Measurements from ENCODE around the gene ZDHHC7.

The ZDHHC7 gene

DNA sequence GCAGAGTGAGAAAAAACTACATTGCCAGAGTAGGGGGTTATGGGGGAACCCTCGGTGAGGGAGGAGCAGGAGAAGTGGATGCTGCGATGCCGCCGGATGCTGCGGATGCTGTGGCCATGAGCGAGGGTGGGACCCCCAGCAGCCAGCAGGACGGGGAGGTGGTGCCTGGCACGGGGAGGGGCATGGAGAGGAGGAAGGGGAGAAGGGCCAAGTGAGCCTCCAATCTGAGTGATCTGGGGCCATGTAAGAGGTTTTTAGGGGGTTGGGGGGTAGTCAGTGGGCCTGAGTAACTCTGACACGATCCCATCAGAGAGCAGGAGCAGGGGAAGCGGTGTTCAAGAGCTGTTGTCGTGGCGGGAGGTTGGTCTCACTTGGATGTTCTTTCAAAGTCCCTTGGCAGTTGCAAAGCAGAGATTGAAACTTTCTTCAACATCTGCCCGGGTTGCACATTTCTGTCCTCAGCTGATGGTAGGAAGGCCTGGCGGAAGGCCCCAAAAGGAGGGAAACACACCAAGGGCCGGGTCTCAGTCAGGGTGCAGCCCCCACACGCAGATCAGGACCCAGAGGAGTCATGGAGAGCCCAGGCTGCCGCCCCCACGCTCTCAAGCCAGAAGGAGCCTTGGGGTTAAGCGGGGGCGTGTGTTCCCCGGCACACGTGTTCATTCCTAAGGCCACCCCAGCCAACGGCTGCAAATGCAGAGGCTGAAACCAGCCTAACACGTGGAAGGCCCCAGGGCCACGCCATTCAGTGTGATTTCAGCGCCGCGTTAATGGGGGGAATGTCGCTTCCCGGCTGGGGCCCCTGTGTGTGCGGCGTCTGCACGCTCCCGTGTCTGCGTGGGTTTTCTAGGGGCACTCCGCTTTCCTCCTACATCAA, 81.7 kb downstream of the ZDHHC7 start:
- Histone ChIP-seq H3K36me3 (ENCODE audit: insufficient read depth, low read length) (no peaks in the 10 kb centered on the region), H3K4me2 (ENCODE audit: low read length) (no peak overlapping the region), H2AFZ (ENCODE audit: low read length) (no peak overlapping the region), H3K9me3 (ENCODE audit: low read length) (no peaks in the 10 kb centered on the region), H3K27me3 (ENCODE audit: insufficient read depth, low read length) (peaks cover 2% of the 10 kb centered on the region; the same call in 1 of the 2 replicates), H3K9me2 (ENCODE audit: low read depth, low read length) (no peaks in the 10 kb centered on the region), H4K20me1 (ENCODE audit: insufficient read depth, low read length) (no peaks in the 10 kb centered on the region), H3F3A (ENCODE audit: insufficient read depth, low read length) (no peaks in the 10 kb centered on the region), H3K9ac (ENCODE audit: low read length) (no peak overlapping the region), H3K79me2 (ENCODE audit: insufficient read depth, low read length) (no peaks in the 10 kb centered on the region), H3K4me1 (ENCODE audit: insufficient read depth, low read length, severe bottlenecking) (no peaks in the 10 kb centered on the region), H3K27ac (ENCODE audit: low read depth, low read length, poor library complexity, severe bottlenecking) (no peak overlapping the region), H3K4me3 (ENCODE audit: low read depth, low read length, poor library complexity, severe bottlenecking) (no peak overlapping the region)
- TF ChIP-seq EZH2 (IDR thresholded peaks at IDR 0.05; ENCODE audit: borderline replicate concordance, low read length): no peak
- TF ChIP-seq CTCF (IDR thresholded peaks at IDR 0.05; ENCODE audit: low read length): no peak

DNA sequence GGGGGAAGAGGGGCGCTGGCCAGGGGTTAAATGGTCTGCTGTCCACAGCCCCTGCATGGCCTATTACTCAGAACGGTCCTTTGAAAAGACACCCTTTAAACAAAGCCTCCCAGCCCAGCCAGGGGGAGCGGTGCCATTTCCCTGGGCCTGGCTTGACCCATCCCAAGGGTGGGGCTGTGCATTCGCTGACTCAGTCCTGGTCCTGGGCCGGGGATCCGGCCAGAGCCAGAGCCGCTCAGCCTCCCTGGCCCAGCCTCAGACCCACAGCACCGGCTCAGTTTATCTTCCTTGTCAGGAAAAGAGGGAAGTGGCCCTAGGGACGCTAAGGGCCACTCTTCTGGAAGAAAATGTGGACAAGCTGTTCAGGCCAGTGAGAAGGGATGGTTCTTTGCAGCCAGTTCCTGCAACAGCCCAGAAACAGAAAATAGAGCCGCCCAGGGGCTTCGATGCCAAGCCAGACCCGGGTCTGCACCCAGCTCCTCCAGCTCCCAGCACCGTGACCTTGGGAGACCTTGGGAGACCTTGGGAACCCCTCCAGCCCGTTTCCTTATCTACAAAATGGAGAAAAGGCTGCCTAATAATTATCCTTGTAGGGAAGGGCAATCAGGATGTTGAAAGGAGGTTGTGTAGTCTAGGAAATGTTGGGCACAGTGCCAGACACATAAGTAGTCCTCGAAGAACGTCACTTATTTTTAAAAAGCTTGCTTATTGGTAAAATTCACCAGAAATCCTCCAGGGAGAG, 82.5 kb downstream of the ZDHHC7 start:
- Histone ChIP-seq H3K4me2 (ENCODE audit: low read length) (no peak overlapping the region), H4K20me1 (ENCODE audit: insufficient read depth, low read length) (no peaks in the 10 kb centered on the region), H3K9ac (ENCODE audit: low read length) (no peak overlapping the region), H3F3A (ENCODE audit: insufficient read depth, low read length) (no peaks in the 10 kb centered on the region), H3K27ac (ENCODE audit: low read depth, low read length, poor library complexity, severe bottlenecking) (no peak overlapping the region), H3K4me3 (ENCODE audit: low read depth, low read length, poor library complexity, severe bottlenecking) (no peak overlapping the region), H3K9me2 (ENCODE audit: low read depth, low read length) (no peaks in the 10 kb centered on the region), H3K9me3 (ENCODE audit: low read length) (no peaks in the 10 kb centered on the region), H2AFZ (ENCODE audit: low read length) (no peak overlapping the region), H3K27me3 (ENCODE audit: insufficient read depth, low read length) (no peaks in the 10 kb centered on the region; the same call in 1 of the 2 replicates), H3K79me2 (ENCODE audit: insufficient read depth, low read length) (no peaks in the 10 kb centered on the region), H3K36me3 (ENCODE audit: insufficient read depth, low read length) (no peaks in the 10 kb centered on the region), H3K4me1 (ENCODE audit: insufficient read depth, low read length, severe bottlenecking) (no peaks in the 10 kb centered on the region)
- TF ChIP-seq EZH2 (IDR thresholded peaks at IDR 0.05; ENCODE audit: borderline replicate concordance, low read length): no peak

DNA sequence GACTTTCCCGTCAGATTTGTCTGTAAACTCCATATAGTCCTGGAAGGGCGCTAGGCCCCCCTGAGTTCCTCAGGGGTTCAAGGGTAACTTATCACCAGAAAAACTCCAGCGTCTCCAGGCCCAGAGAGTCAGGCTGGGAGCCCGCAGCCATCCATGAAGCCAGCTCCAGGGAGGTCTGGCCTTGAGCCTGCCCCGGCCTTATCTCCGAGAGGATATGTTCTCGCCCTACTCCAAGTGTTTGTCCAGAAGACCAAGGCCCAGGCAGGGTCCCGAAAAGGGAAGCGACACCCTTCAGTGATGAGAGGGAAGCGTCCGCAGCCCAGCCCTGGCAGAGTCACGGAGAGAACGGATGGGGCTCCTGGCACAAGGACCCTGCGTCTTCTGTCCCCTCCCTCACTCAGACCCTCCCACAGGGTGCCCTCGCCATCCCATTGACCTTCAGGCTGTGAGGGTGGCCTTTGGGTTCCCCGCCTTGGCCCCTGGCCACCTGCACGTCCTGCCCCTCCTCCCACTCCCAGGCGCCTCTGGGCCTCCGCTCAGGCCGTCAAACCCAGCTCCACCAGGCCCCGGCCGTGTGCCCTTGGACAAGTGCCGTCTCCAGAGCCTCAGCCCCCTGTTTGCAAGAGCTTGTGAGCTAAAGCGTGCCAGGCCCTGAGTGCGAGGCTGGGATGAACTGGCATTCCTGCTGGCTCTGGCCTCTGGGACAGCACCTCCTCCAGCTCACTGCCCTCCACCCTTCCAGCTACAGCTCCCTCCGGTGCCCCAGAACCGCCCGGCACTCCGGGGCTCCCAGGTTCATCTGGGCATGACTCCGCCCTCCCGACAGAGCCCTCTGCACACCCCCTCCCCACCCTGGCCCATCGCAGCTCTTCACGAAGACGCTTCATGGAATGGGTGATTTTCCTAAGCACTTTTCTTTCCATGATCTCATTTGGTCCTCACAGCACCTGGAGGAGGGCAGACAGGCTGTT, 83.4 kb downstream of the ZDHHC7 start:
- Histone ChIP-seq H3K4me1 (ENCODE audit: insufficient read depth, low read length, severe bottlenecking) (no peaks in the 10 kb centered on the region), H3K4me3 (ENCODE audit: low read depth, low read length, poor library complexity, severe bottlenecking) (no peak overlapping the region), H3K4me2 (ENCODE audit: low read length) (no peak overlapping the region), H2AFZ (ENCODE audit: low read length) (no peak overlapping the region), H3K9ac (ENCODE audit: low read length) (no peak overlapping the region), H3K79me2 (ENCODE audit: insufficient read depth, low read length) (no peaks in the 10 kb centered on the region), H3F3A (ENCODE audit: insufficient read depth, low read length) (no peaks in the 10 kb centered on the region), H4K20me1 (ENCODE audit: insufficient read depth, low read length) (no peaks in the 10 kb centered on the region), H3K27me3 (ENCODE audit: insufficient read depth, low read length) (no peaks in the 10 kb centered on the region; the same call in 1 of the 2 replicates), H3K9me3 (ENCODE audit: low read length) (no peaks in the 10 kb centered on the region), H3K27ac (ENCODE audit: low read depth, low read length, poor library complexity, severe bottlenecking) (no peak overlapping the region), H3K9me2 (ENCODE audit: low read depth, low read length) (no peaks in the 10 kb centered on the region), H3K36me3 (ENCODE audit: insufficient read depth, low read length) (no peaks in the 10 kb centered on the region)
- TF ChIP-seq CTCF (IDR thresholded peaks at IDR 0.05; ENCODE audit: low read length) (no peak), EZH2 (IDR thresholded peaks at IDR 0.05; ENCODE audit: borderline replicate concordance, low read length) (no peak)

Measured in OCI-LY1 (cell line).